Erythroblast (primary cell): Measurements from ENCODE around the gene TMEM132C.

ENCODE experiments used
- GATA1 ChIP-seq: IDR thresholded peaks from 2 replicates; pipeline ENCODE4 v1.6.1; 2011; ENCODE audit warnings: low read depth, mild to moderate bottlenecking, control low read depth, low read length, moderate library complexity
- POLR2A ChIP-seq: IDR thresholded peaks from 2 replicates; pipeline ENCODE4 v1.6.1; 2011; ENCODE audit warnings: mild to moderate bottlenecking, low read length

DNA sequence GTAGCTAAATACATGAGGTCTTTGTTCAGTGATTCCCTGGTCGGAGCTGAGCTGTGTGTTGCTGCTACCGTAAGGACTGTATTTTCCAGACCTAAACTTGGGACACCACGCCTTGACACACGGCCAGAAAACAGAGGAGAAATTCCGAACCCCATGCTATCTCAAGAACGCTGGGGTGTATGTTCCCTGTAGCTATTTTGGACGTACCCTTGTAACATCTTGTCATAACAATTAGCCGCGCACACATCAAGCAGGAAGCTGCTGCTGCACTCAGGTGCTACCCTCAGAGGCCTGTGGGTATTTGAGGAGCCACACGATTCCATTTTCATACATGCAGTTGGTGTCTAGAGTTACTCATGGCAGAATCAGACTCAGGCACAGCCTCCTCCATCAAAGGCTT lies 255.0 kb downstream of the TMEM132C start:
- TF ChIP-seq POLR2A (no peak), GATA1 (no peak)
